Cerebellar nuclear complex (tissue), 1 donor: ENCODE results near the gene ZC3HAV1.
"Not testable (repeated sequence)": the region's sequence is repeated elsewhere in the genome, so short reads cannot be mapped to it uniquely, and the experiment has no call there.

Source experiments
- DNase-seq, 2 experiments: peaks; one replicate each; lab custom pipeline; 2025; lab: John Stamatoyannopoulos, UW

ZC3HAV1 gene

DNA sequence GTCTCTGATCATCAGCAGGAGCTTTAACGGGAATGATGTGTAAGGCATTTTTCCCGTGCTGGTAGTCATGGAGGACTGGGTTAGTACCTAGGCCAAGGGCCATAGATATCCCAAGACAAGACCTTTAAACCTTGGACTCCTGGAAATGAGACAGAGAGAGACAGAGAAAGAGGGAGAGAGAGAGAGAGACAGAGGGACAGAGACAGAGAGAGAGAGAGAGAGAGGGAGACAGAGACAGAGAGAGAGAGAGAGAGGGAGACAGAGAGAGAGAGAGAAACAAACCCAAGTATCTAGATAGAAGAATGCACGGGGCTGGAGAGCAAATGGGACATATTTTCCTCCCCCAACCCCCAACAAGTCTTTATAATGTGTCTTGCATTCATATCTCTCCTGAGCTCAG lies 22.3 kb downstream of the ZC3HAV1 start:
- no peak for DNase-seq

DNA sequence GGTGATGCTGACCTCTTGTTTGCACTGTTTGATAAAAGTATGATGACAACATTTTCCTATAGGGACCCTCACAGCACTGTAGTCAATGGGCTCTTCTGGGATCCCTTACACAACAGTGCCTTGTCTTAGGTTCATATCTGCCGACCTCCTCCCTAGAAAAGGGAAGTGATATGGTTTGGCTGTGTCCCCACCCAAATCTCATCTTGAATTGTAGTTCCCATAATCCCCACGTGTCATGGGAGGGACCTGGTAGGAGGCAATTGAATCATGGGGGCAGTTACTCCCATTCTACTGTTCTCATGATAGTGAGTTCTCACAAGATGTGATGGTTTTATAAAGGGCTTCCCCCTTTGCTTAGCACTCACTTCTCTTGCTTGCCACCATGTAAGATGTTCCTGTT lies 23.1 kb downstream of the ZC3HAV1 start:
- no peak for DNase-seq

DNA sequence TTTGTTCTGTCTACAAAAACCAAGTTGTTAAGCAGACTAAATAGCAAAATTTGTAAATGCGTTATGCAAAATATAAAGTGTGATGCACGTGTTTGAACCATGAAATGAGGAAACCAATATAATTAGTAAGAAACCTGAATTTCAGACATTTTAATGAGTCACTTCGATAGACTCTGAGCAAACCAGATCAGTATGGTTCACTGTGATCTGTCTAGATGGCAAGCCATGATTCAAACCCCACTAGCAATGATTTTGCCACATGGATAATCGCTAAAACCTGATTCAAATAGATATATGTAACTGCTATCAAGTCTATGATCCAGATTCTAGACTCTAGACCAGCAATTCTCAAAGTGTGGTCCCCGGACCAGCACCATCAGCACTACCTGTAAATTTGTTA lies 24.8 kb downstream of the ZC3HAV1 start:
- DNase-seq, result no peak

DNA sequence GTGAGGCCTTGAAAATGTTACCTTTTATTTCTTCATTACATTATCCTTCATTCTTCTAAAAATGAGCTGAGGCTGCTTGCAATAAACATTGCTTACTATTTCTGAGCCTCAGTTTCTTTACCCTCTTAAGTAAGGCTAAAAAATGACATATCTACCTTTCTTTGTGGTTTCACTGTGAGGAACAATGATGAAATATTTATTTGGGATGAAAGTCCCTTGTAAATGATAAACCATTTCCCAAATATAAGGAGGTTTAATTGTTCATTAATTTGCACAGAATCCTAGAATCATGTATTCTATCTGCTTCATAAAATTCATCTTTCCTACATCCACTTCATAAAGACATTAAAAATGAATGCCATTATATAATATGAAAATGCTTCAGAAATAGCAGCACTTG lies 27.9 kb downstream of the ZC3HAV1 start:
- DNase-seq, result no peak

DNA sequence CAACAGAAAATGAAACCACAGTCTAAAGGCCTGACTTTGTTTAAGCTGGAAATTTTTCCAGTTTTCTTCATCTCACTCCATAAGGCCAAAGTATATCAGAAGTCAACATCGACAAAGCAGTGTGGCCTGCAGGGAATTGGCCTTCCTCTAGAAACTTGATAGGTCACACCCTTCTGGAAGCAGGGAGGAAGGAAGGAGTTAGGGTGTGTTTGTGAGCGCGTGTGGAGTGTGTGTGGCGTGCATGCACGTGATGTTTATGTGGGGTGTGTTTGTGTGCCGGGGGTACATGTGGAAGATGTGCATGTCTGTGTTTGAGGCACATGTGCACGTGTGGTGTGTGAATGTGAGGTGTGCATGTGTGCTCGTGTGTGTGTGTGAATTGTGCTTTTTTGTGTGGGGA lies 28.6 kb downstream of the ZC3HAV1 start:
- DNase-seq, result no peak

DNA sequence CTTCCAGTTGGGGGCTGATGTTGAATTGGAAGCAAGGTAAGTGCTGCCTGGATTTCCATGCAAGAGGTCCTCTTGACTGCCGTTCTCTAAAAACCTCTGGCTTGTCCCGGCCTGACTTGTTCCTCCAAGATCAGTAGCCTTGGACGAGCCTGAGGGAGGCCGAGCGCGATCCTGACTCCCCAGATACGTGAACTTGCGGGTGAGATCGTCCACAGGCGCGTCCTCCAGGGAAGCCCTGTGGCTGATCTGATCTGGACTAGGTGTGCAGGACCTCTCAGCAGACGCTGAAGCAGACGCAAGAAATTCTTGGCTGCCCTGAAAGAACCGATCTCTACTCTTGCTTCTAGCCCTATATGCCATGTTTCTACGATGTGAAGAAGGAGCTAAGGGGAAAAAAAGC lies 29.7 kb downstream of the ZC3HAV1 start:
- DNase-seq, result no peak

DNA sequence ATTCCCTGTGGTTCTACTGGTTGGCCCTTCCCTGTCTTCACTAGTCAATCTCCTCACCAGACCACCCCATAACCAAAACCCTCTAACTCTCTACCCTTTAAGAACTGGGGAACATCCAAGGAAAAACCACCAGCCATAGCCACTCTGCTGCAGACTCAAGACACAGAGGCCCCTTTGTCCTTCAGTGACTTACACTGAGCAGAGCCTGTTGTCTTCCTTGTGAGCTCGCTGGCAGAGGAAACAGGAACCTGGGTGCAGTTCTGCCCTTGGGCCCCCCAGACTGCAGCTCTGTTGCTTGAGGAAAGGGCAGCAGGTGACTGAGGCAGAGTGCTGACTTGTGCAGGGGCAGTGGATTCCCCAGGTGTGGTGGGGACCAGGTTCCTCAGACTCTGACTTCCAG lies 30.6 kb downstream of the ZC3HAV1 start:
- no peak for DNase-seq

DNA sequence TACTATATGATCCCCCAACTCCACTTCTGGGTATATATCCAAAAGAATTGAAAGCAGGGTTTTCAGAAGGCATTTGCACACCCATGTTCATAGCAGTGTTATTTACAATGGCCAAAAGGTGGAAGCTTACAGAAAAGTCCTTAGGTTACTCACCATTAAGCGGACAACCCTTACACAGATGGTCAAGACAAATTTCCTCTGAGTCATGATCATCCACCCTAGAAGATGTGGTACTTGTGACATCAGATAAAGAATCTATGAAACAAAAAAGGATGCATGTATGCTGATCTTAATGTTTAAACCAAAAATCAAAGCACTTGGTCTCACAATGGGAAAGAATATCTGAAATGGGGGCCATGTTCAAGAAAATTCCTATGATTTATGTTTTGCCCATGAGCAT lies 31.1 kb downstream of the ZC3HAV1 start:
- DNase-seq, result no peak

DNA sequence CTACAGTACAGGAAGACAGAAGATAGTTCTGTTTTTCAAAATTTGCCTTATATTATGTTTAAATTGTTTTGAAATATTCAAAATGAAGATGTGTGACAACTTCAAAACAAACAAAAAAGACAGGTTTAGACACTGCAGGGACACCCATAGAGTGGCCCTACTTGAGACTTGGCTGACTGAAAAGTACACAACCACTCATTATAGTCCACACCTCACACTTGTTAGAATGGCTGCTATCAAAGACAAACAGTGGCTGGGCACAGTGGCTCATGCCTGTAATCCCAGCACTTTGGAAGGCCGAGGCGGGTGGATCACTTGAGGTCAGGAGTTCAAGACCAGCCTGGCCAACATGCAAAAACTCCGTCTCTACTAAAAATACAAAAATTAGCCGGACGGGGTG lies 31.8 kb downstream of the ZC3HAV1 start:
- DNase-seq, result not testable (repeated sequence)

DNA sequence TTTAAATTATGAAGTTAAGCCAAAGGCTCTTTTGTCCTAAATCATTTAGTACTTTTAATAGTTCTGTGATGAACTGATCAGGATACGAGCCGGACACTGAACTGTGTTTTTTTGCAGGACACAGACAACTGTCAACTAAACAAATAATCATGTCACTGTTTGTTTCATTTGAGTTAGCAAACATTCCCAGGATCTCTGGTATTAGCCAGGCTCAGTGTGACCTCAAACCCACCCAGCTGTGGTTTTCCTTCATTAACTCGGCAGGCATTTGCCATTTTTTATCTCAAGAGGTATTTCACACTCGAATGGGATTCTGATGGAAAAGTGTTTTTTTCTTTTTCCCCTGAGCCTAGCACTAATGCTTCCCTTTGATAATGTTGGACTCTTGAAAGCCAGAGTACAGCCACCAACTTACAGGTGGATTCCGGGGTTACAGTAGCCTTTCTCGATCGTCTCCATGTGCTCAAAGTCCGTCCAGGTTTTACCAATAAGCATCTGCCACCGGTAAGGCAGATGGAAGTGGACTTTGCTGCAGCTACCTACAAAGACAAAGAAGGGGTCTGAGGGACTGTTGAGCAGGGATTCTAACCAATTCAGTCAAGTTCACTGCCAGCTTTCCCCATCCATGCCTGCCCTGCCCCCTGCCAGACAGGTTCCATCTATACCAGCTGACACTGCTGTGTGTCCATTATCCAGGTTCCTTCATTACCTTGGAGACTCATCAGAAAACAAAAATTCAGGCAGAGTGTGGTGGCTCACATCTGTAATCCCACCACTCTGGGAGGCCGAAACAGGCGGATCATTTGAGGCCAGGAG lies 33.4 kb downstream of the ZC3HAV1 start:
- no peak for DNase-seq

DNA sequence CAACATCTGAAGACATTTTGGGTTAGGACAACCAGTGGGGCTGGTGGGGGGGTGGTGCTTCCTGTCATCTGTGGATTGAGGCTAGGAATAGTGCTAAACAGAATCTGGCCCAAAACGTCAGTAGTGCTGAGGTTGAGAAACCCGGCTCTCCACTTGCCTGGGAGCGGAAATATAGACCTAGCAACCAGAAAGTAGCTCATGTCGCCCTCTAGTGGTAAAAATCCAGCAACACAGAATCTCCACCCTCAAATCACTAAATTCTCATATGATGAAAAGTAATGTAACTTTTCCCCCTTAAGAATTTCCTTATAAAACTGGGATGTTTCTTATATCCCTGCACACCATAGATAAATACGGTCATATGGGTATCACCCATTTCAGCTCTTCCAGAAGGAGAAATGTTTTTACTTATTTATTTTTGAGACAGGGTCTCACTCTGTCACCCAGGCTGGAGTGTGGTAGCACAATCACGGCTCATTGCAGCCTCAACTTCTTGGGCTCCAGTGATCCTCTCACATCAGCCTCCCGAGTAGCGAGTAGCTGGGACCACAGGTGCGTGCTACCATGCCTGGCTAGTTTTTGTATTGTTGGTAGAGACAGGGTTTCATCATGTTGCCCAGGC lies 34.4 kb downstream of the ZC3HAV1 start:
- DNase-seq, result no peak

DNA sequence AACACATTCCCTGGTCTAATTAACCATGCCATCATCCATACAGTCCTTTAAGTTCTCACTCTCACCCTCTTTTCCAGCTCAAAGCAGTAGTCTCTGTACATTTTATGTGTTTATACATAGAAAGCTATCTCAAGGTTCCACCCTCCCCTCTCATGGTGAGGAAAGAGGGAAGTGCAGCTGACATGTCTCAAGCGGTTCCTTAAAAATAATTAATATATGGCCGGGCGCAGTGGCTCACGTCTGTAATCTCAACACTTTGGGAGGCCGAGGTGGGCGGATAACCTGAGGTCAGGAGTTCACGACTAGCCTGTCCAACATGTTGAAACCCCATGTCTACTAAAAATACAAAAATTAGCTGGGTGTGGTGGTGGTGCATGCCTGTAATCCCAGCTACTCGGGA lies 36.7 kb downstream of the ZC3HAV1 start:
- no peak for DNase-seq

DNA sequence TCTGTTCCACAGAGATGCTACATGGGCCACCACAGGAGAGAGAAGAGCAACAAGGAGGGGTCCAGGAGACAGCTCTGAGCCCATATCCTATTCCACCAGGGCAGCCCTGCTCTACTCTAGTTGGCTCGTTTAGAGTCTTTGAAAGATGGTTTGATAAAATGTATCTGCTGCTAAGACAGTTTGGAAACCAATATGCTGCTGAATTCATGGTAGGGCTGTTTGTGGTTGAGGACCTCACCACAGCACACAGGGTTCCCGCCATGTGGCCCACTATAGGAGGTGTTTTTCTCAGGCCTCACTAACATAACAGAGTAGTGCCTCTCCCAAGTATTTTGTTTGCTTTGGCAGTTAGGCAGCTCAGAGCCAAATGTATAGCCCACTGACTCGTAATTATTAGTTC lies 37.8 kb downstream of the ZC3HAV1 start:
- DNase-seq, result no peak

DNA sequence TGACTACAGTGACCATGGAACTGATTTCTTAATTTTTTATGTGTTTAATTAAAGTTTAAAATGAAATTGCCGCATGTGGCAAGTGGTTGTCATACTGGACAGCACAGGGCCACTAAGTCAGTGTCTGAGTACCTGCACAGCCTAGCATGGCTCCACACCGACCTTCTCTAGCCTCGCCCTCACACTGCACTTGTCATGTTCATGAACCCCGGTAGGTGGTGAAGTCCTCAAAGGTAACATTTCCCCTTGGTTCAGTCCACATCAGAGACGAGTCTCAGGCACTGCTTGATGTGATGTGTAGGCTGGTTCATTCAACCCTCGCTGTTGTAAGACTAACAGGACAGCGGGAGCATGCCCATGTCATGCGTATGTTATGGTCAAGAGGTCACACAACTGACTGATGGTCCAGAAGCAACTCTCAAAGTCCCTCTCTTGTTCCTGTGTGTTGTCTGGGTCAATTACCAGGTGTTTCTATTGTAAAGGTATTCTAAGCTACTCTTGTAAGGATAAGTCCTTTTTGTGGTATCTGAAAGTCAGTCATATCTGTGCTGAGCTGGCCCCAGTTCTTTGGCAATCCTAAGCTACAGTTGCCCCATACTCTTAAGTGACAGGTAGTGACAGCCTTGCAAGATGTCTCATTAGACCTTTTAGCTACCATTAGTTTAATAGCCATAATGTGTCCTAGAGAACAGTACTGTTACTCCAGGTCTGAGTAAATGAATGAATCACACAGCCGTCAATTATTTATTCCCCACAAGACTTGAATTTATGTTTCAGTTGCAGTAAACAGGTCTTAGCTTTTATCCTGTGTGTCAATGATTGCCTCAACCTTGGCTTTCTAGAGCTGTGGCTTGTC lies 40.7 kb downstream of the ZC3HAV1 start:
- DNase-seq, result no peak

DNA sequence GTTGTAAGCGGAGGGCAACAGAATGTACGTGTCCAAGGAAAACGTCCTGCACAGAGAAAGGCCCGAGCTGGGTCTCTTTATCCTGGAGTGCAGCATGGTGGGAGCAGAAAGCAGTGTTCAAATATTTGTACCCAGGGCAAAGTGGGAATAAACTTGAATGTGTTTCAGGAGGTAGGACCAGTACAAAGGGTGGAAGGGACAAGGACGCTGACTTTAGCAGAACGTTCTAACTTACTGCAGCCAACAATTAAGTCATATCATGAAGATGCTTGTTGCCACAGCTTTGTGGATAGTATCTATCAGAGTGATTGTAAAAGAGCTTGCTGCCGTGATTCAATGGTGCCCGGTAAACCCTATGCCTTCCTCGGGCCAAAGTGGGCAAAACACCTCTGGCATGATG lies 43.2 kb downstream of the ZC3HAV1 start:
- no peak for DNase-seq

DNA sequence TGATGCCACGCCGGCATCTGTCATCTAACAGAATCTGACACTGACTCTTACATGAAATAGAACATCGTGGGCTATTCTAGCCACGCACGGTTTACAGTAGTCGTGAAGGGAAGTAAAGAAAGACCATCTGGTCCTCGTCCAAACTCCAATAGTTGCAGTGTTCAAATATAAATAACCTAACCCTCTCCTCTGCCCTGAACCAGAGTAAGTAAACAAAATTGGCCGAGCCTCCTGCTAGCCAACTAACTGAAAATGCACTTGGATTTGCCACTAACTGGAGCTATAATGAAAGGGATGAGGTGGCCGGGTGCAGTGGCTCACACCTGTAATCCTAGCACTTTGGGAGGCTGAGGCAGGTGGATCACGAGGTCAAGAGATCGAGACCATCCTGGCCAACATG lies 44.2 kb downstream of the ZC3HAV1 start:
- DNase-seq, result no peak

DNA sequence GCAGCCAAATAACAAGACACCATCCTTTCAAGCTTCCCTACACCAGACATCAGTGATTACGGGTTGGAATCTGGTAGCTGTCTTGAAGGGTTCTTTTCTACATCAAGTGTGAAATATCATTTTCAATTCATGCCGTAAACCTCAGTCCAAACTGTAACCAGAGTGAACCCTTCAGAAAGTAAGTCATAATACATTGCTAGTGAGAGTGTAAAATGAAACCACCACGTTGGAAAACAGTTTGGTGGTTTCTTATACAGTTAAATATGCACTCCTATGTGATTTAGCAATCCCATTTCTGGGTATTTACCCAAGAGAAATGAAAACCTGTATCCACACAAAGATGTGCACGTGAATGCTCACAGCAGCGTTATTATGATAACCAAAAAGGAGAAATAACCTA lies 48.1 kb downstream of the ZC3HAV1 start:
- no peak for DNase-seq

DNA sequence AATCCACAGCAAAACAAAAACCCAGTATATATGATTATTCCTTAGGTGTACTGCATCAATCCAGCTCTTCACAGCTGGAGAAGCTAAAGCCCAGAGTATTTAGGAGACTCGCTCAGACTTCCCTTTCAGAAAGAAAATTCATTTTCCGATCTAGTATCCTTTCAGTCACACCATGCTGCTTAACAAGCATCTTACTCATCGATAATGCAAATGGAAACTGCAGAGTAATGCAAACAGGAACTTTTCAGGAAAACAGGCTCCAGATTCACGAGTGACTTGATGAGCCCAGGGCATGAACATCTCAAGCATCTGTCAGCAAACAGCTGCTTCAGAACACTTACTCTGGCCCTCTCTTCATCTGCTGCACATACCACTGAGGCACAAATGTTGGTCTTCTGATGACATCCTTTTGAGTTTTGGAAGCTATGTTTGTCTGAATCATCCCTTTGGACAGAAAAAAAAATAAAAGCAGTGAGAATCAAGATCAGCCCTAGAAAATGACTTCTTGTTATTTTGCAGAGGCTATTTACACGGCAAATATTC lies 48.8 kb downstream of the ZC3HAV1 start:
- DNase-seq, result no peak

DNA sequence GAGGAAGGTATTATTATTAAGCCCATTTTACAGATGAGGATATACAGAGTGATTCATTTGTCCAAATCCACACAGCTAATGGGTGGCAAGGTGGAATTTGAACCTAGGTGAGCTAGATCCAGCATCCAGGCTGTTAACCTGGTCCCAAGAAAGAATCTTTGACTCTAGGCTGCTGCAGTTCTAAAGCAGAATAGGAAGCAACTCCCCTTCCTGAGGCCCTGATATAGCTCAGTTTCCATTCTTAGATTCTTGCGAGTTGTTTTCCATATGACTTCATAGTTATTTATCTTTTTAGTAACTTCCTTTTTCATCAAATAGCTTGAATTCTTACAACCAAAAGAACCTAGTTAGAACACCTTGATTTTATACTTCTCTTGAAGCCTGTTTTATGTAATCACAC lies 49.6 kb downstream of the ZC3HAV1 start:
- no peak for DNase-seq

DNA sequence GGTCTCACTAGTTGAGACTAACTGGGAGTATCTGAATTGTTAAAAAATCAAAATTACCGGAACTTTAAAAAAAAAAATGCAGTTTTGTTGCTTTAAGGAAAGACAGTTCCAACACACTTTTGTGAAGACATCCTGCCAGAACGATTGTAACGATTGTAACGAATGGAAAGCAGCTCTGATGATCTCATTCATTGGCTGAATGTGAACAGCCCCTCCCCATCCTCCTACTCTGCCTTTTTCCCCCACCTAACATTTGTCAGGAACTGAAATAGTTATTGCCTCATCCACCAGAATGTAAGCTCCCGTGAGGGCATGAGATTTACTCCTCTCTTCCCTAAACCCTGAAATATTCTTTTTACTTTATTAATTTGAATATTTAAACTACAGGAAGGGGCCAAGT lies 50.6 kb downstream of the ZC3HAV1 start:
- DNase-seq, result no peak

DNA sequence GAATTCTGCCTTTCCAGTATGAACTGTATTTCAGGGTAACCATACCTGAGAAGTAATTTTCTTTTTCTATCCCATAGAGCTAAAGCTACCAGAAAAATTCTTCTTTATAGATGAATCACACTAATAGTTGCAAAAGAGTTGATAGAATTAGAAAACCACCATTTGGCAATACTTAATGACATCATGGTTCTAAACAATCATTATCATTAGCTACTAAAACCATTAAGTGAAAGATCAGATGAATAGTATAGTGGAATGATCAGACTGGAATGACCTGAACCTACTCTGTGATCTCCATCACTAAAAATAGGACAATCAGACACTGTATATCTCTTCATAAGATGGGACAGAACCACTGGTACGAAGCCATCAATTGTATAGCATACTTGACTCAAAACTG lies 53.8 kb downstream of the ZC3HAV1 start:
- DNase-seq, result no peak

DNA sequence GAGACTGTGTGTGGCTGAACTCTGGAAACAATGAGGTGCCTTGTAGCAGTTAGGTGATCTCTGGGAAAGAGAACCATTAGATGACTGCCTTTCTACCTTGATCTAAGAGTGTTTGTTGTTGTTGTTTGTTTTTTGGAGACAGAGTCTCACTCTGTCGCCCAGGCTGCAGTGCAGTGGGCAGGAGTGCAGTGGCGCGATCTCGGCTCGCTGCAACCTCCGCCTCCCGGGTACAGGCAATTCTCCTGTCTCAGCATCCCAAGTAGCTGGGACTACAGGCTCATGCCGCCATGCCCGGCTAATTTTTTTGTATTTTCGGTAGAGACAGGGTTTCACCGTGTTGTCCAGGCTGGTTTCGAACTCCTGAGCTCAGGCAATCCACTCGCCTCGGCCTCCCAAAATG lies 54.9 kb downstream of the ZC3HAV1 start:
- DNase-seq, result not testable (repeated sequence)

DNA sequence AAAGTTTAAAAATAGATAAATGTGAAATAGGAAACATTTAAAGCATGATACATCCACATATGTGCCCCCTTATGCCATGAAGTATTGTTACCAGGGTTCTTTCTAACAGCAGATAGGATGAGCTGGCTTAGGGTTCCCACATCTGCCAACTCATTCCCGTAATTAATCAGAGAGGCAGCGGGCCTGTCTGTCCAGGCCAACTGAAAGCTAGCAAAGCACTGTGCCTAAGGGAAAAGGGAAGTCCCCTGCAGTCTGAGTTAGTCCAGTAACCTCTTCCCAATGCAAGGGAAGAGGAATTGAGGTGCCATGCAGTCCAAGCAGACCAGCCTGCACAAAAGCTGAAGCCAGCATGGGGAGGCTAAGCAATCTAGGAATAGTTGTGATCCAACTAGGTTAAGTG lies 55.4 kb downstream of the ZC3HAV1 start:
- DNase-seq, result no peak
